NOMO-1 (cell line): ENCODE measurements around the gene SLX9.
"Not testable (repeated sequence)": the region's sequence is repeated elsewhere in the genome, so short reads cannot be mapped to it uniquely, and the experiment has no call there.

Experiments used
- DNase-seq, 2 experiments: peaks; one replicate each; lab custom pipeline; 2025; ENCODE audit not compliant: unreplicated experiment in 2 of 2; lab: John Stamatoyannopoulos, UW

Gene SLX9

DNA sequence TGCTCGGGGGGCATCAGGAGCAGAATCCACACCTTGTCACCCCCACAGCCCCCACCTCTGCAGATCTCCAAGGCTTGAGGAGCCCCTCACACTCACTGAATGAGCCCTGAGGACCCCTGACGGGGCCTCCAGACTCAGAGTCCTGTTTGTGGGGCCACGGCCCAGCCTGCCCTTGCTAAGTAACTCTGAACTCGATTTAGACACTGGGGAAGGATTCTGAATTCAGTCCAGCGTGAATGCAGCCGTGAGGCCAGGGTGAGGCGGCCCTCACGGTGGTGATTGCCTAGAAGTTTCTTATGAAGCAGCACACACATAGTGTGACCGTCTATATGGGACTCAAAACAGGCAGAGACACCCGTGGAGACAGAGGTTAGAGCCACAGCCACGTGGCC is 75.6 kb downstream of the SLX9 start:
- DNase-seq: no peak

DNA sequence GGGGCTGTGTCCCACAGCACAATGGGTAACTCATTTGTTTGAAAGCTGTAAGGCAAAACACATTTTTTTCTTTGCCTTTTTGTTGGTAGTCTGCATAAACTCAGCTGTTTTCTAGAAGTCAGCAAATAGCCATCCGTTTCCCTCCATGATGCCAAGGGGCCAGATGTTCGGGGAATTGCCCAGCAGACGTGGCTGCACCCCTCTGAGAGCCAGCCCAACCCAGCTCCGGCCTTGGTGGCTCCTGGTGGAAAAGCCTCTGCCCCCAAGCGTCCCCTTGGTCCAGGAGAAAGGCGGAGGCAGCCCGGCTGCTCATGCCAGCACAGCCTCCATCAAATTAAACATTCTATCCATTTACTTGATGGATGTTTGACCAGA is 76.2 kb downstream of the SLX9 start:
- DNase-seq: no peak

DNA sequence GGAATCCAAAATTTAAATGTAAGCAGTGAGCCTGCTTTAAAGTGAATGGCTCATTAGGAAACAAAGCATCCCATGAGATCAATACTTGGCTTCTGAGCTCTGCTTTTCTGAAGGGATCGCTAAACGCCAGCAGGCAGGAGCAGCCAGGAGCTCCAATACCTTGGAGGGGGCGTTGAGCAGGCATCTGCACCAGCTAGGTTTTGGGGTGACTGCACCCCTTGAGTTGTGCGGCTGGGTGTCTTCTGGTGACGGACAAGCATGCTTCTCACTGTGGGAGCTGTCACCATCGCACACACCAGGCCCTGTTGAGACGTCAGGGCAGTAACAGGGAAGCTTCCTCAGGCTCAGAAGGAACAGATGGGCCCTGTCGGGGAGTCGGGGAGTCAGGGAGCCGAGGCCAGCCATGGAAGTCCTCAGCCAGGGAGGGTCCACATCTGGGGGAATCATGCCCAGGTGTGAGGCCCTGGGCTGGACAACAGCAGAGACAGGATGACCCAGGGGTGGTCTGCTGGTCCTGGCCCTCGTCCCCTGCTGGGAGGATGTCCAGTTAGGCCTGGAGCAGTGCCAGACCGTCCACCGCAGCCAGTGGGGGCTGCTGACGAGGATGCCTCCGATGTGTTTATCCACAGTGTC is 76.7 kb downstream of the SLX9 start:
- no peak for DNase-seq

DNA sequence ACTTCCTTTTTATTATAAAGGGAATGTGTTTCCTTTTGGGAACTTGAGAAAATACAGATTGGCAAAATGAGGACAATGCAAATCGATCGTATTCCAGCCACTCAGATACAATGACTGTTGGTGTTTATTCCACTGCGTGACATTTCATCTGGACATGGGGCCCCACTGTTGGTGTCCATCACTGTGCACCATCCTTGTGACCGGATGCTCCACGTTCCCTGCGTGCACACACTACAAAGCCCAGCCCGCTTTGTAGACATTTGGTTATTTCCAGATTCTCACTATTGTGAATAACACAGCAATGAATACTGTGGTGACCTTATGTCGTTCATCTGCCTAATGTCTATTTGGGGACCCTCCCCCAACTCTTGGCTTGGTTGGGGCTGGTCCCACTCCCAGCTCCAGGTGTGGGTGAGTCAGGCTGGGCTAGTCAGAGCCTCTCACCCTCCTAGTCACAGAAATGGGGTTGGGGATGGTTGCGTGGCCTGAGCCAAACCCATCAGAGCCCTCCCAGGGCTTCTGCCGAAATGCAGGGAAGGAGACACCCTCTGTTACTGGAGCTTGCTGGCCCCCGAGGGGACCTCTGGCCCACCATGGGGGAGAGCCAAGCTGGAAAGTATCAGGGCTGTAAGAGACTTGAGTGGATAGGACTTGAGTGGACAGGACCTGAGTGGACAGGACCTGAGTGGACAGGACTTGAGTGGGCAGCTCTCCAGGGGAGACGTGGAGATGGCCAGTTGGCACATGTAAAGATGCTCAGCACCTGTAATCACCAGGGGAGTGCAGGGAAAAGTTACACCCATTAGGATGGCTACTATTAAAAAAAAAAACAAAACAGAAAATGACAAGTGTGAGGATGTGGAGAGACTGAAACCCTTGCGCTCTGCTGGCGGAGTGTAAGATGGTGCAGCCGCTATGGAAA is 77.5 kb downstream of the SLX9 start:
- no peak for DNase-seq

DNA sequence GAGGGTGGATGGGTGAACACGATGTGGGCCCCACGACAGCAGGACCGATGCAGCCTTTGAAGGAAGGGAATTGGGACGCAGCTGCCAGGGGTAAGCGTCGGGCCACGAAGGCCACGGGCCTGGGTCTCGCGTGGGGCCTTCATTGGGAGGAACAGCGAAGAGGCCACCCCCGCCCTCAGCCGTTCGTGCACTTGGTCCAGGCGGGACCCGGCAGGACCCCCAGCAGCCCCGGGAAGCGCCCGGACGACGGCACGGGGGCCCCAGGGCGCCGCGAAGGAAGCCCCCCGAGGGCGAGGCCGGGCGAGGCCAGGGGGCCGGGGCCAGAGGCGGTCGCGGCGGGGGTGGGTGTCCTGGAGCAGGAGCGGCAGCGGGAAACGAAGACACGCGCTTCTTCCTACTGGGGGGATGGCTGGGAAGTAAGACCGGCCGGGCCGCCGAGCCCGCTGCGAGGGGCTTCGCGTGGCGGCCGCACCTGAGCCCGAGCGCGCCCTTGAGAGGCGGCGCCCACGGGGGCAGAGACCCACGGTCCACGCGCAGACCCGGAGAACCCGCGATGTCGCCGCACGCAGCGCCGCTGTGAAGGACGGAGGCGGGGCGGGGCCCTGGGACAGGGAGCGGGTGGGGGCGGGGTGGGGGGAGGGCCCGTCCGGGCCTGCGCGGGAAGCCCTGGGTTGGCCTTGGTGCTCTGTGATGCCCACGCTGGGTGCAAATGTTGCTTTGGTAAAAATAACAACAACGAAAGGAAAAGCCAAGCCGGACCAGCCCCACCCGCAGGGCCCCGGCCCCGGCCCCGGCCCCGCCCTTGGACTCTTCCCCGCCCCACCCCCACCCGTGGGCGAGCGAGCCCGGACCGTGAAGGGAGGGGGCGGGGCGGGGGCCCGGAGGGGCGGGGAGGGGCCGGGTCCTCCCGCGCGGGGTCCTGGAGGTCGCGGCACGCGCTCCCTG is 78.6 kb downstream of the SLX9 start:
- DNase-seq: no peak

DNA sequence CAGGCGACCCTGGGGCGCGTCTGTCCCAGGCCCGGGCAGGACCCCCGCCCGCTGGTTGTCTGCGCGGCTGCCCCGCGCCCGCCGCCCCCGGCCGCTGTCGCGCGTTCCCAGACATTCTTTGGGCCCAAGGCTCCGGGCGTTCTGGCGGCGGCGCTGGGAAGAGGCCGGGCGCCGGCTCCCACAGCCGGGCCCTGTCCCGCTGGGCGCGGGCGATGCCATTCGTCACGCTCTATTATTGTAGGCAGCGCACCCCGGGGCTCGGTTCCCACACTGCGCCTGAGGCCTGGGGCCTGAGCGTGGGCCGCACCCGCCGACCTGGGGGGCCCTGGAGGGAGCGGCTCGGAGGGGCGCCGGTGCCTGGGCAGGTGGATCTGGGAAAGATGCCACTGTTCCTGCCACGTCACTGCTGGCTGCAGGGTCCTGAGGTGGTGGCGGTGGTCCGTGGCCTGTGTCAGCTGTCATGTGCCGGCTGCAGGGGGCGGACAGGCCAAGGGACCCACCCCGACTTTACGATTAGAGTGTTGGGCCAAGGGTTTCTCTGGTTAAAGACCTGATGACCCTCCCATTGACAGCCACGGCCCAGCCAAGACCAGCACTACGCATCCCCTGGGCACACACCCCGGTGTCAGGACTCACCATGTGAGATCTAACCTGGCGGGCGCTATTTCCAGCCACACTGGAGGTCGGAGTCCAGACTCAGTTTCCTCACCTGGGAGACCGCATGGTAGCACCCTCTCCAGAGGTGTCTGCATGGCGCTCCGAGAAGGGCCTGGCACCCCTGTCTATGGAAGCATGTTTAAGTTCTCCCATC is 79.5 kb downstream of the SLX9 start:
- DNase-seq: no peak

DNA sequence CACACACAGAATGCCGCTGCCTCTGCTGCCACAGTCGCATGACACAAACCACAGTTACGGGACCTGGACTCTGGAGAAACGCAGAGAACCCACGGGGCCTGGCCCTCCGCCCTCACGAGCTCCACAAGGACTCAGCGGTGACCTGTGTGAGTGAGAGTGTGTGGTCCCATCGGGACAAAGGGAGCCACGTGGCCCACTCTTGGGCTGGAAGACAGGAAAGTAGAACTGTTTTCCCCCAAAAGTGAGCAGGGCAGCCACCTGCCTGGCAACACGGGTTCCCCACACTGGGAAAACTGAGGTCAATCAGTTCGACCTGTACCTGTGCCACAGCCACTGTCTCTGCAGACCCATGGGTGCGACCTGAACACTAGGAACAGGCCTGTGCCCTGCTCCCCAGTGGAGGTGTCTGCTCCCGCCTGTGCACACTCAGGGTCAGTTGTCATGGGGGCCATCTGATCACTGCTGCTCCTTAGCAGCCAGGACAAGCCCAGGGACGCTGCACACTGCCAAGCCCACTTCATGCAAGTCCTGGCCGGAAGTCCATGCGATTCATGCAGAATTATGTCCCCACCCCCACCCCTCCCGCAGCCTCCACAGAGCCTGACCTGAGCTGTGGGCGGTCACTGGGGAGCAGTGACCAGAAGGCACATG is 80.2 kb downstream of the SLX9 start:
- no peak for DNase-seq

DNA sequence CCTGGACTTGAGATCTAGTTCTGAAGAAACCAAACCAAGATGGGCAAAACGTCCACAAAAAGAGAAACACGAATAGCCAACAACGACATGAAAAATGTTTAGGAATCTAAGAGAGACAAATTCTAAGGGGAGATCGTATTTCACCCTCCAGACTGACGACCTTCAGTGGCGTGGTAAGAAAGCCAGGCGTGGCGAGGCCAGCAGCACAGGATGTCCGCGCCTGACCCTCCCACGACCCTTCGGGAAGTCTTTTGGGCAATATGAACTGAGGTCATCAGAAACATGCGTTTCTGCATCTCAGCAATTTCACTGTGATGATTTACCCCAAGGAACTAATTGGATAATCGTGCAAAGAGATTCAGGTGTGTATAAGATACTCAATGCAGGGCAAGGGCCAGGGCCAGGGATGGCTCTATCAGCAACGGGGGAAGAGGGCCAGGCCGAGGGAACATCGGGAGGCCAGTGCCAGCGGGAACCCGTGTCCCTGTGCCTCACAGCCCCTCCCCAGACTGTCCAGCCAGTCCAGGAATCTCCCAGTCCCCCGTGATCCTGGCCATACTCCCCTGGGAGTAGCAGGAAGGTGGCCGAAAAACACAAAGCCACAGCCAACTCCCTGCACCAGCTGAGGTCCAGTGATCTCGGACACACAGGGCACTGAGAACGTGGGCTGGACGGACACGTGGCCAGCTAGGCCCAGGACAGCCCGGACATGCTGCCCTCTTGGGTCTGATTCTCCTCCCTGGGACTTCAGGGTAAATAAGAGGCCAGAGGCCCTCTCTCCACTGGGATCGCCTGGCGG is 81.0 kb downstream of the SLX9 start:
- no peak for DNase-seq

DNA sequence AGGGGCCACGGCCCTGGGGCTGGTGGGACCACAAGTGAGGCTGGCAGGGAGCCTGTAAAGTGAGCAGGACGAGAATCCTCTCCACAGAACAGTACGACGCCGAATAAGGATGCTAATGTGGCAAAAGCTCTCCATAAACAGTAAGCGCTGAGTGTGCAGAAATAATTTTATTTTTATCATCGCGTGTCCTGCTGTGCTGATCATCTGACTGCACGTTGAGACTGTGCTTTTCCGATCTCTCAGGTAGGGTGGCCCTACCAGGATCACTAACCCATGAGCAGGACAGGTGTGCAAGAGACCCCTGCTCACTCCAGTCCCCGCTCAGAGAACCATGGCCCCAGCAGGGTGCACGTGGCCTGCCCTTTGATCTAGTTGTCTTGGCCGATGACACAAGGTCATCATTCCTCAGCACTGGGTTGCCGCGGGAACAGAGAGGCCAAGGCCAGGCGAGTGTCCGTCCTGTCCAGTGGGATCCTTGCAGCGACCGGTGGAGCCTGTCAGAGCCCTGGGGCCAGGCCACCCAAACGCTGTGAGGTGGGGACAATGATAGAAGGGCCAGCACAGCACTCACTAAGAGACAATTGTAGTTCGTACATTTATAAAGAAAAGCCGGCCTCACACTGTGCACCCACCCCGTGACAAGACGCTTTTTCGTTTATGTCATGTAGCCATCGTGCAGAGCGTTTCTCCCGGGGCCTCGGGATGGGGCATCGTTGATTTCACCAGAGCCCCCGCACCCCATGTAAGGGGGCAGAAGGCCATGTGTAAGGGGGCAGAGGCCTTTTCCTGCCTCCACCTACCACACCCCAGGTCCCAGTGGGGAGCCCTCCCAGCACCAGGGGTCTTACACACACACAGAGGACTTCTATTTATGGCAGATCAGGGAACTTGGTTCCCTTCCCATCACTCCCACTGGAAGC is 81.9 kb downstream of the SLX9 start:
- no peak for DNase-seq

DNA sequence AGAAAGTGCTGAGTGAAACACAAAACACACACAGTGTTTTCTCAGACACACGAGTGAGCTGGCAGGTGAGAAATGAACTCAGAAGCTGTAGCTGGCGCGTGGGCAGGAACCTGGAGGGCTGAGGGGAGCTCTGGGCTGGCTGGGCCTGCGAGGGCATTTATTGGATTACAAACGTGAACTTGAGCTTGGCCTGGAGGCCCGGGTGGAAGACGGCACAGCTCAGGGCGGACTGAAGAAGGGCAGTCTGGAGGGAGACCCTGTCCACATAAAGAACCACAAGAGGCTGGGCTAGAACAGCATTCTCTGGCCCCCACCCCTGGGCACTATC is 82.5 kb downstream of the SLX9 start:
- DNase-seq: no peak

DNA sequence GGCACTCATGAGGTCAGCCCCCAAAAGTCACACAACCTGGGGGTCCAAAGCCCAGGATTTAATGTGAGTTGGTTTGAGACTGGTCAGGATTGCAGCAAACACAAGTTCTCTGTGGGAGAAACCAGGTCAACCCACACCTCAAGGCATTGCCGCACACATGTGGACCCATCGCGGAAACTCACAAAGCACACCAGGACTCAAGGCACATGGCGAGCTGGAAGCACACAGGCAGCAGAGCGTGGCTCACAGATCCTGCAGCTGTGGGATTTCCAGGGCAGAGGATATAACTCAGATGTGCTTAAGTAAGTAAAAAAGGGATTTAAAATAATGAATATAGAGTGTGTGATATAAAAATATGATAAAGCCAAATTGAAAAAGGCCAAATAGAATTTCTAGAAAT is 82.9 kb downstream of the SLX9 start:
- no peak for DNase-seq

DNA sequence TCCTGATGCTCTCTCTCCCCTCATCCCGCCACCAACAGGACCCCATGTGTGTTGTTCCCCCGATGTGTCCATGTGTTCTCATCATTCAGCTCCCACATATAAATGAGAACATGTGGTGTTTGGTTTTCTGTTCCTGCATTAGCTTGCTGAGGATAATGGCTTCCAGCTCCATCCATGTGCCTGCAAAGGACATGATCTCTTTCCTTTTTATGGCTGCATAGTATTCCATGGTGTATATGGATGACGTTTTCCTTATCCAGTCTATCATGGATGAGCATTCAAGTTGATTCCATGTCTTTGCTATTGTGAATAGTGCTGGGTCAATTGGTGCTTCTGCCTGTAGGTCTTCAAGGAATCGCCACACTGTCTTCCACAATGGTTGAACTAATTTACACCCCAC is 84.7 kb downstream of the SLX9 start:
- DNase-seq: not testable (repeated sequence)

DNA sequence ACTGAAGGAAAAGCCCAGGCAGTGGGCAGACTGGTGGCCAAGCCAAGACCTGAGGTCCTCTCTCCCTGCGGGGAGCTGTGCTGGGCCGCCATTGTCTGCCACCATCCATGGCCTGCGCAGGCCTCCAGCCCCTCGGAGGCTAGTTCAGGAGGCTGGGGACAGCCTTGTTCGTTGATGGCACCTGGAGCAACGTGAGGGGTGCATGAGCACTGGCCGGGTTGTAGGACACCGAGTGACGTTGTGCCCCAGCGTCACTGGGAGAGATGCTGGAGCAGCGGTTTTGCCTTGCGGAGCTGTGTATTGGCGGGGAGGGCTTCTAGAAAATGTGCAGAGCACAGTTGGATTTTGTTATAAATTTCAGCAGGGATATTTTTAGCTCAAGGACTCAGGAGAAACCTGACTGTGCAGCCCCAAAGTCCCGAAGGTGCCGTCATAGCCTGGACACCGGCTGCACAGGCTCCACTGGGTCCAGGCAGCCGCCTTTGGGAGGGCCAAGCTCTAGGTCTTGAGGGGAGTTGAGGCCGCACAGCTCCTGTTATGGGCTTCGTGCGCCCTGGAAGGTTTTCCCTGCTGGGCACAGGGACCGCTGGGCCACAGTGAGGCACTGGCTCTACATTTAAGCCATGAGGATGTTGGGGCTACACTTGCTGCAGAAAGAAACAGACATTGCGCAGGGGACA is 86.4 kb downstream of the SLX9 start:
- no peak for DNase-seq
